ENCODE results near the gene TAF3. TPM values are rescaled to one million over a fixed set of nuclear protein-coding genes. Genes with fewer than 3 reads are reported as not detected.

Gene TAF3
- total RNA-seq, 1 donor from 2014 or later = 12.6 TPM

GRCh38 chr10:8054494-8055407 is 236.4 kb downstream of the TAF3 start, which contains the start of gene GATA3:
TSS of gene GATA3 (plus strand) at chr10:8054688. CDS start at chr10:8055656, 968 bp downstream.
- ChIA-PET CTCF (no interaction called here), POLR2A (interaction anchor here (0.6 kb wide), 1 partner anchor 9 kb away, joined by 7 read pairs; no protein-coding TSS in a partner anchor)
- DNase-seq (no peak), ATAC-seq (ENCODE audit: low read depth) (peak; percentile 51)
- Mint-ChIP-seq H3K4me3 (peak within 1 kb of the TSS; percentile 89), H3K27ac (peak within 1 kb of the TSS; percentile 63), H3K9me3 (no peaks in the 10 kb centered on the region), H3K36me3 (ENCODE audit: low read depth) (no peaks in the 10 kb centered on the region), H3K4me1 (peaks cover 45% of the 10 kb centered on the region), H3K27me3 (peaks cover 43% of the 10 kb centered on the region)
- intact Hi-C loops (cut with micrococcal nuclease) = loop anchor here (10.0 kb wide), 4 partner anchors 180 to 1150 kb away; partner anchors contain the start of genes ATP5F1C, KIN and SFMBT2
- TF ChIP-seq, protein P1, sequence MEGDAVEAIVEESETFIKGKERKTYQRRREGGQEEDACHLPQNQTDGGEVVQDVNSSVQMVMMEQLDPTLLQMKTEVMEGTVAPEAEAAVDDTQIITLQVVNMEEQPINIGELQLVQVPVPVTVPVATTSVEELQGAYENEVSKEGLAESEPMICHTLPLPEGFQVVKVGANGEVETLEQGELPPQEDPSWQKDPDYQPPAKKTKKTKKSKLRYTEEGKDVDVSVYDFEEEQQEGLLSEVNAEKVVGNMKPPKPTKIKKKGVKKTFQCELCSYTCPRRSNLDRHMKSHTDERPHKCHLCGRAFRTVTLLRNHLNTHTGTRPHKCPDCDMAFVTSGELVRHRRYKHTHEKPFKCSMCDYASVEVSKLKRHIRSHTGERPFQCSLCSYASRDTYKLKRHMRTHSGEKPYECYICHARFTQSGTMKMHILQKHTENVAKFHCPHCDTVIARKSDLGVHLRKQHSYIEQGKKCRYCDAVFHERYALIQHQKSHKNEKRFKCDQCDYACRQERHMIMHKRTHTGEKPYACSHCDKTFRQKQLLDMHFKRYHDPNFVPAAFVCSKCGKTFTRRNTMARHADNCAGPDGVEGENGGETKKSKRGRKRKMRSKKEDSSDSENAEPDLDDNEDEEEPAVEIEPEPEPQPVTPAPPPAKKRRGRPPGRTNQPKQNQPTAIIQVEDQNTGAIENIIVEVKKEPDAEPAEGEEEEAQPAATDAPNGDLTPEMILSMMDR (IDR thresholded peaks at IDR 0.05) = no peak

- peaks cover 50% of the 10 kb centered on the region for H3K4me1 Mint-ChIP-seq
- ChIA-PET POLR2A (interaction anchor here (0.6 kb wide), 1 partner anchor 8 kb away, joined by 4 read pairs; no protein-coding TSS in a partner anchor), CTCF (no interaction called here)
- ATAC-seq (ENCODE audit: low read depth) = no peak
- no peaks in the 10 kb centered on the region for H3K36me3 Mint-ChIP-seq (ENCODE audit: low read depth)
- H3K27me3 Mint-ChIP-seq = peaks cover 53% of the 10 kb centered on the region
- peak overlapping the region; percentile 77 for H3K4me3 Mint-ChIP-seq
- intact Hi-C loops (cut with micrococcal nuclease) = loop anchor here (10.0 kb wide), 4 partner anchors 181 to 1149 kb away; partner anchors contain the start of genes ATP5F1C, KIN and SFMBT2
- H3K27ac Mint-ChIP-seq = no peak overlapping the region
- DNase-seq = no peak
- H3K9me3 Mint-ChIP-seq = no peaks in the 10 kb centered on the region
- TF ChIP-seq, protein P1 (IDR thresholded peaks at IDR 0.05) = no peak
Measured at GRCh38 chr10:8055420-8056349, 237.4 kb downstream of the TAF3 start.

DNA sequence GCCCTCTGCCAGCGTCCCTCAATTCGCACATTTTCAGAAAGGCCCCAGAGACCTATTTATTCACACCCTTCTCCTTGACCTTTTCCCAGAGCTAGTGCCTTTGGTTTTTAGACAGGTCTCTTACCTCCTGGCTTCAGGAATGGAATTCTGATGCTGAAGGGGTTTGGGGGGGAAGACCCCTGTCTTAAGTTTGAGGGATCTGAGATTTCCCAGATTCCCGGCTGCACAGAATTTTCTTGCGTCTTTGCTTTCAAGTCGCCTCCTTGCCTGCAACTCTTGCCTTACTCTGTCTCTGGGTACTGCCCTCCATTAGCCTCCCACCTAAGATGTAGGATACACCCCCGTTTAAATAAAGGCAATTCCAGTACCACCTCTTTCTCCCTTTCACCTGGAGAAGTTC is 238.1 kb downstream of the TAF3 start:
- Mint-ChIP-seq H3K27me3 (peaks cover 59% of the 10 kb centered on the region), H3K4me1 (peaks cover 57% of the 10 kb centered on the region), H3K4me3 (peak overlapping the region; percentile 73), H3K36me3 (ENCODE audit: low read depth) (no peaks in the 10 kb centered on the region), H3K27ac (peak overlapping the region; percentile 50), H3K9me3 (no peaks in the 10 kb centered on the region)
- no peak for DNase-seq
- TF ChIP-seq, protein P1 (IDR thresholded peaks at IDR 0.05) = no peak
- intact Hi-C loops (cut with micrococcal nuclease) = loop anchor here (10.0 kb wide), 4 partner anchors 182 to 1148 kb away; partner anchors contain the start of genes ATP5F1C, KIN and SFMBT2
- ChIA-PET POLR2A (interaction anchor here (0.6 kb wide), 1 partner anchor 9 kb away, joined by 4 read pairs; no protein-coding TSS in a partner anchor), CTCF (no interaction called here)
- ATAC-seq (ENCODE audit: low read depth) = no peak

DNA sequence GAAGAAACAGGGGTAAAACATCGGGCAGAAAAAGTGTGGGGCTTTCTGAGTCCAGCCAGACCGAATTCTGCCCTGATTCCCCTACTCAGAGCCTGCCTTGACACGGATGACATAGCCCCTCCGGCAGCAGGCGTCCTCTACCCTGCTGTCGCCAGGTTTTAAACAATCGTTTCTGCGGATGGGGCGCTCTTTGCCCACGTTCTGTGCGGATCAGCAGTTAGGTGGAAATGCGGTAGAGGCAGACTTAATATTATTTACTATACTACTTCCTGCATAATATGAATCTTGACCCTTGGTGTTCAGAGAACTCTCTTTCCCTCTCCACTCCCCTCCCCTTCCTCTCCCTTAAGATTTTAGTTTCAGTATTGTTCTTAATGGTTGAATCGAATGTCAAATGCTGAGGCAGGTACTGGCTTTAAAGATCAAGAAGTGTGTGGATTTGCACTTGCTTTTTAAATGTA is 238.6 kb downstream of the TAF3 start:
- Mint-ChIP-seq H3K27me3 (peaks cover 58% of the 10 kb centered on the region), H3K4me1 (peaks cover 56% of the 10 kb centered on the region), H3K27ac (peak overlapping the region; percentile 50), H3K4me3 (peak overlapping the region; percentile 73), H3K36me3 (ENCODE audit: low read depth) (no peaks in the 10 kb centered on the region), H3K9me3 (no peaks in the 10 kb centered on the region)
- ATAC-seq (ENCODE audit: low read depth) (peak; percentile 9), DNase-seq (no peak)
- TF ChIP-seq, protein P1 (IDR thresholded peaks at IDR 0.05) = no peak
- ChIA-PET CTCF (no interaction called here), POLR2A (no interaction called here)
- intact Hi-C loops (cut with micrococcal nuclease) = loop anchor here (10.0 kb wide), 4 partner anchors 182 to 1148 kb away; partner anchors contain the start of genes ATP5F1C, KIN and SFMBT2

Data from activated B cell treated with CpG ODN at 0.5 μM for 24 hours (primary cell).